HG03139 (cell line): ENCODE results near the gene C6orf136.

Experiments
- ATAC-seq: cut with Tn5 transposase; IDR thresholded peaks from one replicate; pipeline ENCODE4 v1.9.1; 2021; ENCODE audit not compliant: unreplicated experiment

C6orf136 gene

DNA sequence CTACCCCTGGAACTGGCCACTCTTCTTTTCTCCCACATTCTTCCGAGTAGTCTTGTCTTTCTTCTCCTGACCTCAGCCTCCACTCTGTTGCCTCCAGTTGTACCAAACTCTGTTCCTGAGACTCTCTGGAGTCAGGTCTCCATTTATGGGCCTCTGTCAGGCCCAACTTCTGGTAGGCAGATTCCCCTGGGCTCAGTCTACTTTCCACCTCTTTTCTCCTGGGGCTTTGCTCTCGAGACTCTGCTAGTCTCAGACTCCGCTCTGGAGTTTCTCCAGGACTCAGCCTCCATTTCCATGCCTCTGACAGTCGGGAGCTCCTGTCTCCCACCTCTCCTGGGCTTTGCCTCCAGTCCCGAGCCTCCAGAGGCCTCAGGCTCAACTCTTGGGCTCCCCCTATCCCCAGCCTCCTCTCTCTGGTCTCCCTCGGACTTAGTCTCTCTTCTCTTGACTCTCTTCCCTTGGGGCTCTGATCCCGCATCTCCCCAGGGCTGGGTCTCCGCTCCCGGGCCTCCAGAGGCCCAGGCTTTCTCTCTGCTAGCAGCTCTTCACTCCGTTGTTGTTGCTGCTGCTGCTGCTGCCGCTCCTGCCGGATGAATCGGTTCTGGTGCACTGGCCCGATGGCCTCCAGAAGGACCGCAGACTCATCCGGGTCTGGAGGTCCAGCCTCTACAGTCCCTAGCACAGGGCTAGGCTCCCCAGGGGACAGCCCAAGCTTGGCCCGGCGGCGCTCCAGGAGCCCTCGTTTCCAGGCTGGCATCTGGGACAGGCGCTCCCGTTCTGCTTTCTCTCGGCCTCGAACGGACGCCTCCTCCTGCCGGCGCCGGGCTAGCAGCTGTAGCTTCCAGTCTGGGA is 38.5 kb downstream of the C6orf136 start:
- ATAC-seq, result no peak

DNA sequence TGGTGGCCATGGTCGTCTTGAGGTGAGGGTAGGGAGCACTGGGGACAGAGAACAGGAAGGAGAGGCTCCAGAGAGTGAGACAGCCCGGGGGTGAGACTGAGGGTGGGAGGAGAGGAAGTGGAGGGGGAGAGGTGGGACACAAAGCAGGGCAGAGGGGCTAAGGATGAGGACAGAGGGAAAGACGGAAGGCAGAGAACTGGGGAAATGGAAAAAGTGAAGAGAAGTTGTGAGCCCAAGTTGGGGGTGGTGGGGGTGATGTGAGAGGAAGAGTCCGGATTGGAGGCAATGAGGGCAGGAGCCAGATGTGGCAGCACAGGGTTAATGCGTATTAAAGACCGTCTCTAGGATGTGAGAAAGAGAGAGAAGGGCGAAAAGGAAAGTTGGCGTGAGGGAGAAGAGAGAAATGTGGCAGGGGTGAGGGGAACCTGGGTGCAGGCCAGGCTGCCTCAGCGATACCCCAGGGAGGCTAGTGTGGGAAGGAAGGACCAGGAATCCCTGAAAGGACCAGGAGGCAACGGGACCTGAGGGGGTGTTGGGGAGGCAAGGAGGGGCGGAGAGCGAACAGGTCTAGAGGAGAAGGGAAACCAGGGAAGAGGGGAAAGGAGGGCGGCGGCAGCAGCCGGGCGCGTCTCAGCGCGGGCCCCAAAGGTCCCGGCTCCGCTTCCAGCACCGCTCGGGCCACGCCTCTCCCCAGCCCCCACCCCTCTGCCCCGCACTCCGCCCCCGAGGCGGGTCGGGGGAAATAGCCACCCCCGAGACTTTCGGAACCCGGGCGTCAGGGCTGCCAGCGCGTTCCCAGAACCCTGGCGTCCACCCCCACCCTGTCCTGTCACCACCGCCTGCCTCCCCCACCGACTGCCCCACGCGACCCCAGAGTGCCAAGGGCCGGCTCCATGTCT is 39.3 kb downstream of the C6orf136 start, which contains the start of gene PPP1R18:
Gene PPP1R18 (minus strand): TSS at position 637 of the 899 bp plus-strand sequence. CDS start 627 bp downstream, at position 10.
- no peak for ATAC-seq

DNA sequence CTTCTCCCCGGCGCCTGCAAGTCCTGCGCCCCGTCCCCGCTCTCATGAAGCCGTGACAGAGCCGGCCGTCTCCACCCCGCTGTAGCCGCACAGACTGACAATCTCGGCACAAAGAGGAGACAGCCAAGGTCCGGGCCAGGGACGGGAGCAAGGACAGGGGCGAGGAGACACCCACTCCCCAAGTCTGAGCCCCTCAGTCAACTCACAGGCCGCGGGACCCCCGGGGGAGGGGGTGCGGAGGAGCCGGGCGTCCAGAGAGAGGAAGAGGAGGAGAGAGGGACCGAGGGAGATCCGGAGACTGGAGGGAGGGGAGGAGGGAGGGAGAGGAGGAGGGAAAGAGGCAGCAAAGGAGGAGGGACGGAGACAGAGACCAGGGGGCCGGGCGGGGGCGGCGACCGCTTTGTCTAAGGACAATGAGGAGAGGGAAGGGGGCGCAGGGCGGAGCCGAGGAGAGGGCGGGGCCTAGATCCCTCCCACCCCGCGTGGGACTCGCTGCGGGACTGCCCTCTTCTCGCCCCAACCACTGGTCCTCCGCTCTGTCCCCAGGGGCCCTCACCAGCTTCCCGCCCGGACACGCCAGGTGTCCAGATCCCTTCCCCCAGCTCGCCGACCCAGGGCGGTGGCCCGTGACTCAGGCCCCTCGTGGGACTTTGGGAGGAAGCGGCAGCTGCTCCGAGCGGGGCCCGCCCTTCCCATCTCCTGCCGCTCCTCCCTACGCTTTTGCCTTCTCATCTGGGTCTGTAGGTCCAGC is 40.1 kb downstream of the C6orf136 start:
- ATAC-seq, result peak; percentile 35

DNA sequence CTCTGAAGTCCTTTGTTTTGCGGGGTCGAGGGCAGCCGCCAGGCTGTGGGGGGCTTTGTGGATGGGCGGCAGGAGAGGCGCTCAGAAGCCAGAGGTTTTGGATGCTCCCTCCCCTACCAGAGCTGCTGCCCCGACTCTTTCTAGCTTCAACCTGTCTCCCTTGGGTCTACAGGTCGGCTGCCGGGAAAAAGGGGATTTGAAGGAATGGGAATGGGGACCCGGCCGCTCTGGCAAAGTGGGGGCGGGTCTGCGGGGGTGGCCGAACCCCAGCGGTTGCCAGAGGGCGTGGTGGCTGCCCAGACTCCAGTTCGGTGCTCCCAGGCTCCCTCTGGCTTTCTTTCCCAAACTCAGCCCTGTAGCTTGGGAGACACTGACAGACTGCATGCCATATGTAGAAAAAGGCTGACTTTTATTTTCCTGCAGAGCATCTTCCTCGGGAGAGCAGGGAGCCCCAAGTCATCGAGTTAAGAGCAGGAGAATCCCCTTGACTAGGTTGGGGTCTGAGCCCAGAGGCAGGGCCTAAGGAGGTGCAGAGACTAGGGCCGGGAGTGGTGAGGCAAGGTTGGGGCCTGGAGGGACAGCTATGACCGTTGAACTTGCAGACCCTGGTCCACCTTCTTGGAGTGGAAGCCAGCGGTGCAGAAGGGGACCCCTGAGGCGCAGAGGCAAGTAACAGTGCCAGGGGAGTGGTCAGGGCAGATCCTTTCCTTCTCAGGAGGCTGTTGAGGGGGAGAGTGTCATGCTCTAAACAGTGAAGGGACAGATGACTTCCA is 40.9 kb downstream of the C6orf136 start:
- ATAC-seq, result no peak

DNA sequence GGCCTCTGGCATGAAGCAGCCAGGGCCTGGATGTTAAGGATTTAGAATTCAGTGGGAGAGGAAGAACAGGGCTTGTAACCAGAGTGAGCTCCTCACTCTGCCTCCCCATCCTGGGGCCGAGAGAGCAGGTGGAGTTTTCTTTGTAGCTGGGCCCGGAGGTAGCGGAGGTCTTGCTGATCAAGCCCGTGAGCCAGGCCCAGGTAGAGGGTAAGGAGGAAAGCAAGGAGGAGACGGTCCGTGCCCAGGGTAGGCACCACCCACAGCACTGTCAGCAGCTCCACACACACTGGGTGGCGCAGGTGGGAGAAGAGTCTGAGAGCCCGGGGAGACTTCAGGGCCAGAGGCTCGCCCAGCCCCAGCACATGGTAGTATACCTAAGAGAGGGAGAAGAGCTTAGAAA is 41.6 kb downstream of the C6orf136 start:
- no peak for ATAC-seq

DNA sequence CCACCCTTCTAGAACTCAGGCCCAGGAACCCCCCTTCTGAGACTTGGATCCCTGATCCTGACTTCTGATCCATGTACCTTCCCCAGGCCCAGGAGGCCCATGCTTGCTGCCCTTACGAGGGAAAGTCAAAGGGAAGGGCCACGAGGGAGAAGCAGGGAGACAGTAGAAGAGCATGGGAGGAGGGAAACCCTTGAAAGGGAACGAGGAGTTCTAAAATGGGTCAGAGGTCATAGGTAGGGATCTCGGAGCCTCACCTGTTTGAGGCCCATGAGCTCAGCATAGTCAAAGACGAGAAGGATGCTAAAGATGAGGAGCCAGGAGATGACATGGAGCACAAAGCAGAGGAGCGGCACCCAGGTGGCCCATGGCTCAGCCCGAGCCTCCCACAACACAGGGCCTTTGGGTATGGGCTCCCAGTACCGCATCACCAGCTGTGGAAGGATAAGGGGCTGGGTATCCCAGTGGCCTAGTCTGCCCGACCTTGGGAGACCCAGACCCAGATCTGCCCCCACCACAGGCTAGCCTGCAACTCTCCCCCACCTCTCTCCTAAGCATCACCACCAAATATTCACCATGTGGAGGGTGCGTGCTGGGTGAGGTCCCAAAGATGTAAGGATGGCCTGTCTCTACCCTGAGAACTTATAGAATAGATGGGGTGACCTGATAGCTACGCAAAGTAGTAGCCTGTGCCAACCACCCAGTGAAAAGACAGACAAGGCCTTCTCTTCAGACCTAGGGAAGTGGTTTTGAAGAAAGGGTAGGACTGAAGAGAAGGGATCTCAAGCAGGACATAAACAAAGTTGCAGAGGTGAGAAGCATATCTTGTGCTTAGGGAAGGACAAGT is 42.3 kb downstream of the C6orf136 start:
- ATAC-seq, result no peak

DNA sequence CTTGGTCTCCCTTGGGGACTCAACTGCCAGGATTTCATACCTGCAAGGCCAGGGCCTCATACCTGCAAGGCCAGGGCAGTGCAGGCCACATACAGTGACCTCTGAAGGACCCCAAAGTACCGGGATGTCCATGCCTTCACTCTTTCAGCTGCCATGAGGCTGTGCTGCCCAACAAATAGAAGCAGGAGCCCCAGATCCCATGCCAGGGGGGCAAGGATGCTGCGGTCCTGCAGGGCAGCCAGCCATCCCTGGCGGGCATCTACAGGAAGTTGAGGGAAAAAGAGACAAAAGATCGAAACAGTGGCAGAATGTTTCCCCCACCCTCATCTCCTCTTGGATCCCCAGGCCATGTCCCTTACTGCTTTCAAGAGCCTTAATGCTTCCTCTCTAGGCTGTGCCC is 43.1 kb downstream of the C6orf136 start:
- no peak for ATAC-seq

DNA sequence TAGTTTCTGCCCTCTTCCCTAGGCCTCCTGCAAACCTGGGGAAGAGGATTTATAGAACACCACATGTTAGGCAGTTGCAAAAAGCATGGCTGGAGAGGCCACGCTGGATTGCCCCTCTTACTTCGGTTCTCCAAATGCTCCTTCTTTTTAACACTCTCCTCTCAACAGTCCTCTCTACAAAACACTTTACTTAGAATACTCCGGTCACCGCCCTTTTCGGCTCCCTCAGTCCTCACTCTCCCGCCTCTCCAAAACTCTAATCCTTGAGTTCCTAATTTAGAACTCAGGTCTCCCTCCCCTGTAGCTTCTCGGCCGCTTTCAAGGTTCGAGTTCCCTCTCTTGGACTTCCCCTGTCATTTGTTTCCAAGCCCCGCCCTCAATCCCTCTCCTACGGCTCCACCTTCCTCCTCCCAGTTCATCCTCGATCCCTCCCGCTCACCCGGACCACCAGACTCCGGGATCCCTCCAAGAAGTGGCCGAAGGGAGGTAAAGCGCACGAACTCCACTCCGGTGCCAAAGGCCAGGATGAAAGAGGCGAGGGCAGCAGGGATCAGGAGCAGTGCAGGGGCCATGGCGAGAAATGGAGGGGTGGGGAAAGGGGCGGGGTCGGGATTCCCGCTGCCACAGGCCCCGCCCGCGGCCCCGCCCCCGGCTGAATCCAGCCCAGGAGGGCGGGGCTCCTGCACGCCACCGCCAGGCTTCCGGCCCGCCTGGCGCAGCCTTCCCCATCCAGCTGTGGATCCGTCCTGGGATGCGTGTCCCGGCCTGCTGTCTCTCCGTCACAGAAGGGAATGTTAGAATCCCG is 43.7 kb downstream of the C6orf136 start, which contains the start of gene NRM:
Gene NRM (minus strand): TSS at position 582 of the 805 bp plus-strand sequence. CDS start 10 bp downstream, at position 572.
- peak; percentile 26 for ATAC-seq

DNA sequence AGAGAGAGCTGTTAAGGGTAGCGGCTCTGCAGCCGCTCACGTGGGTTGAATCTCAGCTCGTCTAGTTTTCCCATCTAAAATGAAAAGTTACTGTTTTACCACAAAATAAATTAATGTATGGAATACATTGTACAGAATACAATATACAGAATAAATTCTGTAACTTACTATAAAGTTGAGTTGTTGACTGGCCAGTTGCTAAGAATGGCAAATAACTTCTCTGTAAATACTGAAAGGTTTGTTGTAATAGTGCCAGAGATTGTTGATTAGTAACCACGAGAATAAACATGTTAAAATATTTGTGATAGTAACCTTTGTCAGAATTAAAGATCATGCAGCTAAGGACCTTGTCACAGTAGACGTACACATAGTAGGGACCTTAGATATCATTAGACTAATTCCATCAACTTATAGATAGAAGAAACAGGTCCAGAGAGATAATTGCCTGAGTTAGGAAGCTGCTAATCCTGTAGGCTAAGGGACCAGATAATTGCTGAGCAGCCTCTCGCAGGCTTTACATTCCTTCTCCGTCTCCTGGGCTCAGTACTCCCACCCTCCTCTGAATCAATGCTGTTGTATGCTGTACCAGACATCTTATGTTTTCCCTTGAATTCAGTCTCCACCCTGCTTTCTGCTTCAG is 44.4 kb downstream of the C6orf136 start:
- no peak for ATAC-seq

DNA sequence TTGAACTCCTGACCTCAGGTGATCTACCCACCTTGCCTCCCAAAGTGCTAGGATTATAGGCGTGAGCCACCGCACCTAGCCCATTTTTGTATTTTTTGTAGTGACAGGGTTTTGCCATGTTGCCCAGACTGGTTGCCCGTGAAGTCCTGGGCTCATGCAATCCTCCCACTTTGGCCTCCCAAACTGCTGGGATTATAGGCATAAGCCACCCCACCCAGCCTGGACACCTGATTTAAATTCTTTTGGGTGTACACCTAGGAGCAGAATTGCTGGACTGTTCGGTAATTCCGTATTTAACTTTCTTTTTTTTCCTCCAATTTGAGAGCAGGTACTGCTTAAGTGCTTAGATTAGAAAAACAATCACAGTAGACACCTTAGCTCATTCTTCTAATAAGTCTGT is 49.5 kb downstream of the C6orf136 start:
- no peak for ATAC-seq

DNA sequence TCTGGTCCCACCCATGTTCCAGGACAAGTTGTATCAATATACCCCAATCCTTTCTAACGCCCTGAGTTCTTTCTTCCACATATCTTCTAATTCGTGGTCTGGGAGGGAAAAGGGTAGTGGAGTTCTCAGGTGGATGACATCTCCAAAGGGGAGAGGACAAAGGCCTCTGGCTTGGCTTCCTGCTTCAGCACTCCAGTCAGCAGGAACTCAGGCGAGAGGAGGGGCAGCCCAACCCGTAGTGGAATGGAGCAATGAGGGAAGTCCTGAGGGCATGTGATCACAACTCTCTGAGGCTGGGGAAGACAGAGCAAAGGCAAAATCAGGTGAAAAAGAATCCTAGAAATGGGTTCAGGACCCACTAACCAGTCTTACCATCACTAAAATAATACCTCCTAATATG is 53.4 kb downstream of the C6orf136 start:
- ATAC-seq, result no peak
